K562 (cell line): ENCODE data around the gene PTGES3. TPM values are rescaled to one million over a fixed set of nuclear protein-coding genes. Genes with fewer than 3 reads are reported as not detected.

Experiments
- CBFA2T3 ChIP-seq: fragments of 450-650 bp; IDR thresholded peaks from 2 replicates; pipeline ENCODE4 v1.6.1; 2017
- CBX3 ChIP-seq, 2 experiments: IDR thresholded peaks; 1 replicate in 1 of 2; 2 replicates in 1 of 2; pipeline ENCODE4 v1.6.1; 2012; ENCODE audit warnings: inconsistent platforms in 2 of 2, low read length in 2 of 2, borderline replicate concordance in 1 of 2, control low read depth in 1 of 2
- CEBPG ChIP-seq, 3 experiments: fragments of 200-800 bp in 1 of 3; sonication (Bioruptor generic) in 1 of 3; sonication (generic) in 1 of 3; formaldehyde crosslinking in 1 of 3; IDR thresholded peaks in 2 of 3; conservative IDR thresholded peaks in 1 of 3; 2 replicates each; pipeline versions ENCODE4 v1.6.1 to v1.8.0; 2016 to 2022; ENCODE audit warnings: missing compliant biosample characterization in 2 of 3, missing genetic modification characterization in 2 of 3, mild to moderate bottlenecking in 1 of 3, missing genetic modification reagents in 1 of 3
- EGR1 ChIP-seq: fragments of 450-650 bp; conservative IDR thresholded peaks from 2 replicates; pipeline ENCODE4 v1.6.1; 2017; ENCODE audit warnings: mild to moderate bottlenecking
- ELF1 ChIP-seq: fragments of 200-800 bp; sonication (Bioruptor generic); IDR thresholded peaks from 2 replicates; pipeline ENCODE4 v1.6.1; 2016; ENCODE audit warnings: missing genetic modification characterization, missing compliant biosample characterization
- ETV1 ChIP-seq: fragments of 450-650 bp; conservative IDR thresholded peaks from 2 replicates; pipeline ENCODE4 v1.6.1; 2016; ENCODE audit warnings: missing genetic modification characterization, control low read depth, low read depth, missing compliant biosample characterization
- FOXP1 ChIP-seq: sonication (generic); formaldehyde crosslinking; IDR thresholded peaks from 2 replicates; pipeline ENCODE4 v1.8.0; 2022; ENCODE audit warnings: mild to moderate bottlenecking, missing genetic modification reagents
- HMG20A ChIP-seq: fragments of 450-650 bp; formaldehyde crosslinking; conservative IDR thresholded peaks from 2 replicates; pipeline ENCODE4 v1.4.0; 2020; ENCODE audit warnings: mild to moderate bottlenecking, mixed read lengths
- HMGXB4 ChIP-seq: sonication (generic); formaldehyde crosslinking; IDR thresholded peaks from 2 replicates; pipeline ENCODE4 v1.8.1; 2023; ENCODE audit warnings: mild to moderate bottlenecking, missing genetic modification reagents
- KHSRP ChIP-seq: fragments of 450-650 bp; IDR thresholded peaks from 2 replicates; pipeline ENCODE4 v1.6.1; 2017
- KLF13 ChIP-seq: fragments of 450-650 bp; IDR thresholded peaks from 2 replicates; pipeline ENCODE4 v1.6.1; 2016; ENCODE audit warnings: missing genetic modification characterization, low read depth, mild to moderate bottlenecking, missing compliant biosample characterization, moderate library complexity, borderline replicate concordance
- MBD2 ChIP-seq: sonication (generic); IDR thresholded peaks from 2 replicates; pipeline ENCODE4 v1.6.1; 2016; ENCODE audit warnings: low read depth, borderline replicate concordance
- MEF2A ChIP-seq: IDR thresholded peaks from 2 replicates; pipeline ENCODE4 v1.6.1; 2011; ENCODE audit warnings: low read depth, mild to moderate bottlenecking, low read length, moderate library complexity; ENCODE audit not compliant: control insufficient read depth
- NR3C1 ChIP-seq: sonication (generic); formaldehyde crosslinking; IDR thresholded peaks from 2 replicates; pipeline ENCODE4 v1.8.1; 2022; ENCODE audit warnings: missing genetic modification reagents
- POLR2AphosphoS5 ChIP-seq: IDR thresholded peaks from 2 replicates; pipeline ENCODE4 v1.6.1; 2011; ENCODE audit warnings: mild to moderate bottlenecking, low read depth, low read length, moderate library complexity; ENCODE audit not compliant: control insufficient read depth, insufficient read depth
- SAP30 ChIP-seq: fragments of 200-600 bp; sonication (generic); IDR thresholded peaks from 2 replicates; pipeline ENCODE4 v1.6.1; 2012; ENCODE audit warnings: borderline replicate concordance, low read depth, mild to moderate bottlenecking, moderate library complexity, low read length, control low read depth, inconsistent platforms; ENCODE audit not compliant: insufficient read depth, poor library complexity, severe bottlenecking
- SMAD1 ChIP-seq: fragments of 150-350 bp; IDR thresholded peaks from 2 replicates; pipeline ENCODE4 v1.6.1; 2014; ENCODE audit warnings: low read length, low read depth; ENCODE audit not compliant: partially characterized antibody
- SP1 ChIP-seq: sonication (generic); formaldehyde crosslinking; IDR thresholded peaks from 2 replicates; pipeline ENCODE4 v1.8.1; 2022; ENCODE audit warnings: mild to moderate bottlenecking, missing genetic modification reagents
- TBL1XR1 ChIP-seq, 2 experiments: IDR thresholded peaks; 2 replicates each; pipeline ENCODE4 v1.6.1; 2012; ENCODE audit warnings: improper control_type of control experiment in 2 of 2, low read length in 2 of 2, mild to moderate bottlenecking in 1 of 2
- TBP ChIP-seq: optimal IDR thresholded peaks from 2 replicates; pipeline ENCODE3; 2011; ENCODE audit warnings: low read depth, low read length, improper control_type of control experiment
- ZBTB8A ChIP-seq: fragments of 450-650 bp; IDR thresholded peaks from 2 replicates; pipeline ENCODE4 v1.6.1; 2018; ENCODE audit warnings: mild to moderate bottlenecking, moderate library complexity; ENCODE audit not compliant: partially characterized antibody
- ZSCAN29 ChIP-seq: fragments of 450-650 bp; IDR thresholded peaks from 2 replicates; pipeline ENCODE4 v1.6.1; 2017
- polyA plus RNA-seq, 8 experiments: library from polyadenylated mRNA; depleted of rRNA in 4 of 8; stranded (reverse) in 5 of 8; unstranded in 3 of 8; fragments of >200 nt; fragmentation: Nextera tagmentation in 2 of 8; fragmentation: Illumina TruSeq in 1 of 8; extraction: Ambion mirVana in 2 of 8; extraction: Trizol in 1 of 8; gene quantifications; 2 replicates each; pipeline versions ENCODE4 v1.2.1 to v1.2.3, GENCODE V29; 2011 to 2014; ENCODE audit warnings: inconsistent platforms in 1 of 8, missing spikeins in 1 of 8
- total RNA-seq, 7 experiments: library from RNA; depleted of rRNA in 6 of 7; stranded (reverse); fragments of >200 nt in 6 of 7; fragmentation: Illumina TruSeq in 2 of 7; extraction: Trizol in 2 of 7; gene quantifications; 2 replicates each; pipeline versions ENCODE4 v1.2.1 to v1.2.3, GENCODE V29; 2011 to 2021; ENCODE audit warnings: low replicate concordance in 1 of 7
- TF ChIP-seq, protein P1 (sequence below): sonication (generic); formaldehyde crosslinking; IDR thresholded peaks from 2 replicates; pipeline ENCODE4 v1.8.0; 2022; ENCODE audit warnings: mild to moderate bottlenecking, missing genetic modification reagents
- TF ChIP-seq, protein P2 (sequence below): sonication (generic); formaldehyde crosslinking; IDR thresholded peaks from 2 replicates; pipeline ENCODE4 v1.8.0; 2022; ENCODE audit warnings: mild to moderate bottlenecking, low read depth, missing genetic modification reagents

Gene PTGES3
- total and polyA plus RNA-seq, 9 of the 15 experiments (the other 6 are each of a cell fraction or from before 2014, with no cell fraction given): 163 to 501 (median 213) TPM

DNA sequence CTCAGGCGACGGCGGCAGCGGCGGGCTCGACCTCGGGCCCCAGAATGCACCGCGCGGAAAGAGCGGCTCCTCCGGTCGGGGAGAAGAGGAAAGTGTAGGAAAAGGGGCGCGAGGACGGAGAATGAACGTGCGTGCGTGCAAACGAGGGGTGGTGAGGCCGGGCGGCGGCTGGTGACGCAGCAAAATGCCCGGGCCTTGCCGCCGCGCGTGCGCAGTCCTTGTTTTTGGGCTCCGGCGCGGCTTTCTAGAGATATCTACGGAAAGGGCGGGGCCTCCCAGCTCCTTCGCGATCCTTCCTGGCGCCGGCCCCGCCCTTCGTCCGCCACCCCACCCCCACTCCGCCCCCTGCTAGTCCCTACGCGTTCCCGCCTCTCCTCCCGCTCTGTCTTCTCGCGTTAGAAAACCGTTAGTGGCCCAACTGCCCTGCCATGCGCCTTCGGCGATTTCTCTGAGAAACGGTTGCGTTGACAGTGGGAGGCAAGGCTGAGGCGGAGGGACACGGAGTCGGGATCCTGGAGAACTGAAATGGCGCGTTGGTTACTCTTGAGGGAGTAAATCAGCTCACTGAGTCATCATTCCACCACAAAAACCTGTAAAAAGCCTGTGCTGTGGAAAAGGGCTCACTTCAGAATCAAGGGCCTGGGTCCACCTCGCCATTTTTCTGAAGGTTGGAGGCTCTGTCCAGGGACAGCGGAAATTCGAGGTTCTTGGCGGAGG lies at the start of gene PTGES3 (continued):
- TF ChIP-seq, protein P1, sequence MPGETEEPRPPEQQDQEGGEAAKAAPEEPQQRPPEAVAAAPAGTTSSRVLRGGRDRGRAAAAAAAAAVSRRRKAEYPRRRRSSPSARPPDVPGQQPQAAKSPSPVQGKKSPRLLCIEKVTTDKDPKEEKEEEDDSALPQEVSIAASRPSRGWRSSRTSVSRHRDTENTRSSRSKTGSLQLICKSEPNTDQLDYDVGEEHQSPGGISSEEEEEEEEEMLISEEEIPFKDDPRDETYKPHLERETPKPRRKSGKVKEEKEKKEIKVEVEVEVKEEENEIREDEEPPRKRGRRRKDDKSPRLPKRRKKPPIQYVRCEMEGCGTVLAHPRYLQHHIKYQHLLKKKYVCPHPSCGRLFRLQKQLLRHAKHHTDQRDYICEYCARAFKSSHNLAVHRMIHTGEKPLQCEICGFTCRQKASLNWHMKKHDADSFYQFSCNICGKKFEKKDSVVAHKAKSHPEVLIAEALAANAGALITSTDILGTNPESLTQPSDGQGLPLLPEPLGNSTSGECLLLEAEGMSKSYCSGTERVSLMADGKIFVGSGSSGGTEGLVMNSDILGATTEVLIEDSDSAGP (CRISPR knock-in tag): no peak
- TF ChIP-seq SMAD1 (peak; percentile 94), SAP30 (peak; percentile 71), HMGXB4 (CRISPR knock-in tag) (no peak; the same call in none of the 2 replicates), CBX3 (IDR thresholded peaks at IDR 0.05; ENCODE audit: borderline replicate concordance in 1 of 2, low read length in 2 of 2) (peak in 1 of 2 experiments; percentile 37; a peak in 2 of 3 replicates), FOXP1 (CRISPR knock-in tag) (peak; percentile 37; the same call in 1 of the 2 replicates), ZSCAN29 (0 out of 2 replicates have a peak, but pooled peaks have one; percentile 48), KLF13 (no peak), TBP (peak; percentile 91), EGR1 (peak; percentile 87), TBL1XR1 (IDR thresholded peaks at IDR 0.05; ENCODE audit: low read length in 2 of 2) (peak in 1 of 2 experiments; percentile 46; a peak in 1 of 4 replicates), ETV1 (tag) (0 out of 2 replicates have a peak, but pooled peaks have one; percentile 29), CBFA2T3 (no peak), KHSRP (no peak), NR3C1 (no peak), HMG20A (CRISPR knock-in tag) (no peak), CEBPG (CRISPR knock-in tag; IDR thresholded peaks at IDR 0.05) (peak; percentile 39; the same call in 1 of the 2 replicates), CEBPG (tag; conservative IDR thresholded peaks at IDR 0.05 in 1 of 2, IDR thresholded peaks at IDR 0.05 in 1 of 2) (peak in 1 of 2 experiments; percentile 14; a peak in 2 of 4 replicates), MEF2A (no peak), SP1 (CRISPR knock-in tag) (peak; percentile 74), ZBTB8A (no peak), POLR2AphosphoS5 (peak; percentile 97), MBD2 (peak; percentile 26; the same call in 1 of the 2 replicates), ELF1 (tag) (peak; percentile 70)
- TF ChIP-seq, protein P2, sequence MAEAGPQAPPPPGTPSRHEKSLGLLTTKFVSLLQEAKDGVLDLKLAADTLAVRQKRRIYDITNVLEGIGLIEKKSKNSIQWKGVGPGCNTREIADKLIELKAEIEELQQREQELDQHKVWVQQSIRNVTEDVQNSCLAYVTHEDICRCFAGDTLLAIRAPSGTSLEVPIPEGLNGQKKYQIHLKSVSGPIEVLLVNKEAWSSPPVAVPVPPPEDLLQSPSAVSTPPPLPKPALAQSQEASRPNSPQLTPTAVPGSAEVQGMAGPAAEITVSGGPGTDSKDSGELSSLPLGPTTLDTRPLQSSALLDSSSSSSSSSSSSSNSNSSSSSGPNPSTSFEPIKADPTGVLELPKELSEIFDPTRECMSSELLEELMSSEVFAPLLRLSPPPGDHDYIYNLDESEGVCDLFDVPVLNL (CRISPR knock-in tag): peak; percentile 25; the same call in 1 of the 2 replicates
